CD4-positive, alpha-beta T cell (primary cell): ENCODE data around the gene UPK2. TPM values are rescaled to one million over a fixed set of nuclear protein-coding genes. Genes with fewer than 3 reads are reported as not detected.

ENCODE experiments used
- ATAC-seq: fragments of 200-7000 bp; cut with Tn5 transposase; one replicate; pipeline ENCODE4 v1.10.0; 2022; ENCODE audit warnings: mild to moderate bottlenecking; ENCODE audit not compliant: poor library complexity
- CTCF ChIA-PET: fragments of 350-600 bp; sonication (Branson Sonifier 250); formaldehyde crosslinking; loops from one replicate; lab custom pipeline; 2021; ENCODE audit warnings: antibody characterized with exemption, inconsistent platforms; lab: Charles Lee
- POLR2A ChIA-PET: fragments of 350-600 bp; sonication (Branson Sonifier 250); formaldehyde crosslinking; loops from one replicate; lab custom pipeline; 2021; ENCODE audit warnings: antibody characterized with exemption, inconsistent platforms; lab: Charles Lee
- DNase-seq, 14 experiments: peaks; one replicate each; pipeline ENCODE4 v3.0.0-alpha.2; 2013 to 2020; ENCODE audit warnings: mixed read lengths in 2 of 14
- H3K27ac ChIP-seq, 2 donors: one replicate each; pipeline versions ENCODE4 v1.5.1 to v1.7.0; 2013; ENCODE audit warnings: low read length in 2 of 2, low read depth in 1 of 2, mild to moderate bottlenecking in 1 of 2
- H3K27me3 ChIP-seq, 2 experiments: 1 replicate in 1 of 2; 2 replicates in 1 of 2; pipeline versions ENCODE4 v1.6.1 to v1.7.0; 2013; ENCODE audit warnings: low read length in 2 of 2, control low read depth in 1 of 2, mild to moderate bottlenecking in 1 of 2, moderate library complexity in 1 of 2; ENCODE audit not compliant: insufficient read depth in 2 of 2, control insufficient read depth in 1 of 2
- H3K36me3 ChIP-seq: one replicate; pipeline ENCODE4 v1.6.1; 2013; ENCODE audit warnings: low read length, control low read depth; ENCODE audit not compliant: insufficient read depth
- H3K4me1 ChIP-seq: one replicate; pipeline ENCODE4 v1.6.1; 2013; ENCODE audit warnings: low read length, control low read depth; ENCODE audit not compliant: insufficient read depth
- H3K4me3 ChIP-seq: one replicate; pipeline ENCODE4 v1.5.1; 2013; ENCODE audit warnings: mild to moderate bottlenecking, low read length, moderate library complexity
- H3K9me3 ChIP-seq, 2 experiments: 1 replicate in 1 of 2; 2 replicates in 1 of 2; pipeline versions ENCODE4 v1.6.1 to v1.7.0; 2013; ENCODE audit warnings: low read length in 2 of 2, mild to moderate bottlenecking in 2 of 2, control low read depth in 1 of 2, moderate library complexity in 1 of 2; ENCODE audit not compliant: control insufficient read depth in 1 of 2, insufficient read depth in 1 of 2
- H3K27ac Mint-ChIP-seq: one replicate; pipeline ENCODE4 v1.8.0; 2020; ENCODE audit warnings: mixed read lengths
- H3K27me3 Mint-ChIP-seq: one replicate; pipeline ENCODE4 v1.8.0; 2021; ENCODE audit warnings: mixed read lengths
- H3K36me3 Mint-ChIP-seq: one replicate; pipeline ENCODE4 v1.8.0; 2021; ENCODE audit warnings: low read depth, mixed read lengths
- H3K4me1 Mint-ChIP-seq: one replicate; pipeline ENCODE4 v1.8.0; 2021; ENCODE audit warnings: low read depth, mixed read lengths
- H3K4me3 Mint-ChIP-seq: one replicate; pipeline ENCODE4 v1.8.0; 2020; ENCODE audit warnings: mild to moderate bottlenecking, mixed read lengths
- H3K9me3 Mint-ChIP-seq: one replicate; pipeline ENCODE4 v1.8.0; 2020; ENCODE audit warnings: mixed read lengths
- intact Hi-C, 2 experiments: fragments of 100-400 bp; cut with DNase I in 1 of 2; cut with micrococcal nuclease in 1 of 2; formaldehyde crosslinking; loops; one replicate each; pipeline versions ENCODE4 v1.15.1 to v1.9.0; 2023 to 2025; cut with DNase I, micrococcal nuclease
- total RNA-seq, 174 experiments: library from RNA in 2 of 174; stranded (reverse) in 2 of 174; gene quantifications; one replicate each; pipeline ENCODE4 v1.2.3 and lab custom pipeline; 2021 to 2026
- TF ChIP-seq, protein P1 (sequence below): fragments of 200-600 bp; IDR thresholded peaks from one replicate; pipeline ENCODE4 v1.8.0; 2022; ENCODE audit warnings: antibody characterized with exemption, mild to moderate bottlenecking

Gene UPK2
- total RNA-seq, 2 experiments from 2014 or later = 0.27 TPM; not detected in 1

DNA sequence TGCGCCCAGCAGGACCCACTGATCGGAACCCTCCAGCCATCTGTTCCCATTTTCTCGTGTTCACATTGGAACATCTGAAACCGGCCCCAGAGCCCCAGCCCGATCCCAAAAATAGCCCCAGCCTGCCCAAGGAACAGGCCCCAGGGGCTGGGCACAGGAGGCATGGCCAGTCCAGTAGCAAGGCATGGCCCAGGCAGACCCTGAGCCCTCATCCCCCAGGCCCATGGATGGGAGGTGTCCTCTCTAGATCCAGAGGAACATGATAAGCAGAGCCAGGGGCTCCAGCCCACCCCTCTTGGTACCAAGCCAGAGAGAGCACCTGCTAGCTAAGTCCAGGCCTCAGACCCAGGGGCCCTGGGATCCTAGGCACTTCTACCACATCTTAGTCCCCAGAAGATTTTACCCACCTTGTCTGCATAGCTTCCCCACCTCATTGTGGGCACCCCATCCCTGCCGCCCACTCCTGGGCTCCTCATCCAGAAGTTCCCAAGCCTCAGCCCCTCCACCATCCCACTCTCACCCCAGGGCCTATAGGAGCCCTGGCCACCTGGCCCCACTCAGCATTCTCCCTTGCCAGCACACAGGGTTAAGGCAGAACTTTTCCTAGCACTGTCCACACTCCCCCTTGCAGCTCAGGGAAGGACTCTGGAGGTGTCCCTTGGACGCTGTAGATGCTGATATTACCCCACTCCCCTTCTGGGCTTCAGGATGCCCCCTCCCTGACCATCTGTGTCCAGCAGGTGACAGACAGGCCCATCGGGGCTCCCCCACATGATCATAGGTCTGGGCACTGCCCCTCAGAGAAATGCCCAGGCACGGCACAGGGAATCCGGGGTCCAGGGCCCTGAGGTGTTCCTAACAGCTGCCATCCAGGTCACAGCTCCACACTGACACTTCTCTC is 39.9 kb upstream of the UPK2 start:
- no peak for ATAC-seq

DNA sequence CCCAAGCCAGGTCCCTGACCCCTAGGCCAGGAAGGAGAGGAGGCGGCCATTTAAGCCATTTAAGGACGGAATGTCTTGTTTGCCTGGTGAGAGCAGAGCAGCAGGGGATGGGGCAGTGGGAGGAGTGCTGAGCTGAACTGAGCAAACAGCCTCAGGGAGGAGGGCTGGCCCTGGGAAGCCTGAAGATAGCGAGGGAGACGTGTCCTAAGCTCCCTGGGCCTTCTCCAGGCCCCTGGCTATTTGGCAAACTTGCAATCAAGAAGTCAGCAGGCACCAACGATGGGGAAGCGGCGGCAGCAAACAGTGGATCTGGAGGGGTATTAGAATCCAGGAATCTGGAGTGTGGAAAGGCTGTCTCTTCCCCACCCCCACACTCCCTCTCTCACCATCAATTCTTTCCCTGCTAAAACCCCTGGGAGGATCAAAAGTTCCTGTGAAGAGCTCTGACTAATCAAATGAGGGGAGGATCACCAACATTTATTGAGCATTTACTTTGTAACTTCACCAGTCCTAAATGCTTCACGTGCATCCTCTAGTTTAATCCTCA is 39.2 kb upstream of the UPK2 start:
- Histone ChIP-seq H3K4me1 (peaks cover 99% of the 10 kb centered on the region), H3K4me3 (peak overlapping the region; percentile 11), H3K9me3 (no peaks in the 10 kb centered on the region), H3K27me3 (no peaks in the 10 kb centered on the region), H3K36me3 (peaks cover 34% of the 10 kb centered on the region), H3K27ac (peak overlapping the region; percentile 80 to 96)
- no peak for ATAC-seq
- ChIA-PET POLR2A (interaction anchor here (1.0 to 10.4 kb wide), 3 partner anchors 21 to 127 kb away, joined by 3 to 157 read pairs (median 4); partner anchors contain the start of gene DDX6), CTCF (interaction anchor here (0.5 kb wide), 1 partner anchor 156 kb away, joined by 5 read pairs; no protein-coding TSS in a partner anchor)
- intact Hi-C loops = no loop called here
- H3K4me3 Mint-ChIP-seq = peak overlapping the region; percentile 92
- peak in 2 of 14 experiments; percentile 4 to 16 for DNase-seq
- H3K9me3 Mint-ChIP-seq = no peaks in the 10 kb centered on the region
- H3K27ac Mint-ChIP-seq = peak overlapping the region; percentile 100
- peaks cover 89% of the 10 kb centered on the region for H3K4me1 Mint-ChIP-seq
- TF ChIP-seq, protein P1, sequence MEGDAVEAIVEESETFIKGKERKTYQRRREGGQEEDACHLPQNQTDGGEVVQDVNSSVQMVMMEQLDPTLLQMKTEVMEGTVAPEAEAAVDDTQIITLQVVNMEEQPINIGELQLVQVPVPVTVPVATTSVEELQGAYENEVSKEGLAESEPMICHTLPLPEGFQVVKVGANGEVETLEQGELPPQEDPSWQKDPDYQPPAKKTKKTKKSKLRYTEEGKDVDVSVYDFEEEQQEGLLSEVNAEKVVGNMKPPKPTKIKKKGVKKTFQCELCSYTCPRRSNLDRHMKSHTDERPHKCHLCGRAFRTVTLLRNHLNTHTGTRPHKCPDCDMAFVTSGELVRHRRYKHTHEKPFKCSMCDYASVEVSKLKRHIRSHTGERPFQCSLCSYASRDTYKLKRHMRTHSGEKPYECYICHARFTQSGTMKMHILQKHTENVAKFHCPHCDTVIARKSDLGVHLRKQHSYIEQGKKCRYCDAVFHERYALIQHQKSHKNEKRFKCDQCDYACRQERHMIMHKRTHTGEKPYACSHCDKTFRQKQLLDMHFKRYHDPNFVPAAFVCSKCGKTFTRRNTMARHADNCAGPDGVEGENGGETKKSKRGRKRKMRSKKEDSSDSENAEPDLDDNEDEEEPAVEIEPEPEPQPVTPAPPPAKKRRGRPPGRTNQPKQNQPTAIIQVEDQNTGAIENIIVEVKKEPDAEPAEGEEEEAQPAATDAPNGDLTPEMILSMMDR = no peak
- no peaks in the 10 kb centered on the region for H3K27me3 Mint-ChIP-seq
- peaks cover 61% of the 10 kb centered on the region for H3K36me3 Mint-ChIP-seq

More for the DNA sequence above, 39.9 kb upstream of the UPK2 start:
- TF ChIP-seq, protein P1 = no peak
- peak overlapping the region; percentile 11 for H3K4me3 ChIP-seq
- peak in 2 of 14 experiments; percentile 3 to 14 for DNase-seq
- Mint-ChIP-seq H3K4me3 (peak overlapping the region; percentile 92), H3K9me3 (no peaks in the 10 kb centered on the region), H3K27me3 (no peaks in the 10 kb centered on the region), H3K4me1 (peaks cover 93% of the 10 kb centered on the region), H3K36me3 (peaks cover 64% of the 10 kb centered on the region), H3K27ac (peak overlapping the region; percentile 100)
- H3K27ac ChIP-seq = peak overlapping the region; percentile 80 to 96
- intact Hi-C loops = no loop called here
- peaks cover 99% of the 10 kb centered on the region for H3K4me1 ChIP-seq
- H3K36me3 ChIP-seq = peaks cover 34% of the 10 kb centered on the region
- H3K27me3 ChIP-seq = no peaks in the 10 kb centered on the region
- POLR2A ChIA-PET = interaction anchor here (1.0 to 10.4 kb wide), 3 partner anchors 21 to 126 kb away, joined by 3 to 157 read pairs (median 4); partner anchors contain the start of gene DDX6
- CTCF ChIA-PET = interaction anchor here (0.5 to 4.4 kb wide), 4 partner anchors 10 to 155 kb away, joined by 4 to 22 read pairs (median 6); partner anchors contain the start of gene BCL9L
- no peaks in the 10 kb centered on the region for H3K9me3 ChIP-seq

DNA sequence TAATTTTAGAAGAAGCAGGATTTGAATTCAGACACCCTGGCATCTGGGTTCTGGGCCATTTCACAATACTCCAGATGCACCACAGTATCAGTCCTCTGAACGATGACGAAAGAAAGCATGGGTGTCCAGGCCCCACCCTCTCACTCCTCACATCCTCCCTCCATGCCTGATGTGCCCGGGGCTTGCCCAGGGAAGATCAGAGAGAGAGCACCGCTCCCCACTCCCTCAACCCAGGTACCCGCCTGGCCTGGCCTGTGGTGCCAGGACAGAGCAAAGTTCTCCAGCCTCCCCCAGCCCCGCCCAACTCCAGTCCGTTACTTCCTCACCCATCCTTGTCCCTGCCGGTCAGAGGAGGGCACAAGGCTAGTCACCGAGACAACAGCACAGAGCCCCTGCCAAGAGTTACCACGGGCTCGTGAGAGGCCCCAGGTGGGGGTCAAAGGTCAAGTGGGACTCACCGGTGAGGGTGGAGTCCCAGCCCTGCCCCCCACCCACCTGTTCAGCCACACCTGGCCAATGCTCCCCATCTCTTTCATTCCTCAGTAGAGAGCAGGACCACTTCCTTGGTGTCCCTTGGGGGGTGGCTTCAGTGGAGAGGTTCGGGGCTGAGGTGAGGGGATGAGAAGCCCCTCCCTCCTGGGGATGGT is 38.5 kb upstream of the UPK2 start:
- Mint-ChIP-seq H3K36me3 (peaks cover 57% of the 10 kb centered on the region), H3K27ac (peak overlapping the region; percentile 100), H3K27me3 (no peaks in the 10 kb centered on the region), H3K4me3 (peak overlapping the region; percentile 92), H3K9me3 (no peaks in the 10 kb centered on the region), H3K4me1 (peaks cover 82% of the 10 kb centered on the region)
- H3K9me3 ChIP-seq = no peaks in the 10 kb centered on the region
- ATAC-seq = peak; percentile 20
- POLR2A ChIA-PET = interaction anchor here (10.4 kb wide), 1 partner anchor 127 kb away, joined by 157 read pairs; the partner anchor contains the start of gene DDX6
- peak overlapping the region; percentile 40 for H3K4me3 ChIP-seq
- H3K27me3 ChIP-seq = no peaks in the 10 kb centered on the region
- CTCF ChIA-PET = no interaction called here
- H3K36me3 ChIP-seq = peaks cover 33% of the 10 kb centered on the region
- intact Hi-C loops = no loop called here
- TF ChIP-seq, protein P1 = no peak
- H3K27ac ChIP-seq = peak overlapping the region; percentile 80 to 96
- peaks cover 99% of the 10 kb centered on the region for H3K4me1 ChIP-seq
- DNase-seq = peak in 7 of 14 experiments; percentile 42 to 90 (median 60)
